ENCODE results near the gene NPR2.

- TF ChIP-seq CTCF (IDR thresholded peaks at IDR 0.05; ENCODE audit: insufficient read depth, low read length, poor library complexity, severe bottlenecking) = no peak
- TF ChIP-seq EZH2phosphoT487 (conservative IDR thresholded peaks at IDR 0.05; ENCODE audit: low read length) = no peak
Measured at GRCh38 chr9:35790025-35790384, 1.4 kb upstream of the NPR2 start.
